H9 (cell line): ENCODE data around the gene DYNC2H1. TPM values are rescaled to one million over a fixed set of nuclear protein-coding genes. Genes with fewer than 3 reads are reported as not detected.

Source experiments
- DNase-seq: peaks from one replicate; pipeline ENCODE4 v3.0.0-alpha.2; 2017
- H2AFZ ChIP-seq: one replicate; pipeline ENCODE4 v1.6.1; 2013; ENCODE audit warnings: mild to moderate bottlenecking, low read length, control low read depth, moderate library complexity
- H2AK5ac ChIP-seq: 2 replicates; pipeline ENCODE4 v1.6.1; 2013; ENCODE audit warnings: low read length, control low read depth, mixed read lengths; ENCODE audit not compliant: insufficient read length
- H2BK120ac ChIP-seq: one replicate; pipeline ENCODE4 v1.6.1; 2013; ENCODE audit warnings: low read depth, mild to moderate bottlenecking, low read length, control low read depth, inconsistent platforms; ENCODE audit not compliant: poor library complexity, severe bottlenecking
- H2BK12ac ChIP-seq: 2 replicates; pipeline ENCODE4 v1.6.1; 2013; ENCODE audit warnings: low read length, control low read depth, mixed read lengths, low read depth; ENCODE audit not compliant: insufficient read length
- H2BK15ac ChIP-seq: 2 replicates; pipeline ENCODE4 v1.6.1; 2013; ENCODE audit warnings: low read depth, low read length, control low read depth
- H2BK20ac ChIP-seq: one replicate; pipeline ENCODE4 v1.6.1; 2013; ENCODE audit warnings: low read depth, mild to moderate bottlenecking, low read length, control low read depth, inconsistent platforms; ENCODE audit not compliant: poor library complexity, severe bottlenecking
- H2BK5ac ChIP-seq: 2 replicates; pipeline ENCODE4 v1.6.1; 2013; ENCODE audit warnings: low read length, control low read depth, mixed read lengths; ENCODE audit not compliant: insufficient read length
- H3K14ac ChIP-seq: 2 replicates; pipeline ENCODE4 v1.6.1; 2013; ENCODE audit warnings: low read length, control low read depth; ENCODE audit not compliant: insufficient read depth
- H3K18ac ChIP-seq: 2 replicates; pipeline ENCODE4 v1.6.1; 2013; ENCODE audit warnings: low read depth, mild to moderate bottlenecking, mixed read lengths, low read length, control low read depth; ENCODE audit not compliant: insufficient read length
- H3K23ac ChIP-seq: 2 replicates; pipeline ENCODE4 v1.6.1; 2013; ENCODE audit warnings: low read length, control low read depth, mixed read lengths, low read depth; ENCODE audit not compliant: insufficient read length
- H3K23me2 ChIP-seq: 2 replicates; pipeline ENCODE4 v1.6.1; 2013; ENCODE audit warnings: low read depth, mild to moderate bottlenecking, mixed read lengths, low read length, control low read depth; ENCODE audit not compliant: insufficient read length, poor library complexity, severe bottlenecking
- H3K27ac ChIP-seq: 2 replicates; pipeline ENCODE4 v1.5.1; 2013; ENCODE audit warnings: low read length, control low read depth, mixed read lengths, low read depth; ENCODE audit not compliant: insufficient read length
- H3K27me3 ChIP-seq: 2 replicates; pipeline ENCODE4 v1.6.1; 2013; ENCODE audit warnings: low read length, control low read depth, inconsistent platforms; ENCODE audit not compliant: insufficient read depth
- H3K4ac ChIP-seq: 2 replicates; pipeline ENCODE4 v1.6.1; 2013; ENCODE audit warnings: low read depth, mild to moderate bottlenecking, control low read depth, inconsistent platforms, low read length, moderate library complexity
- H3K4me1 ChIP-seq: 2 replicates; pipeline ENCODE4 v1.6.1; 2013; ENCODE audit warnings: low read length, control low read depth, inconsistent platforms; ENCODE audit not compliant: insufficient read depth
- H3K4me2 ChIP-seq: 2 replicates; pipeline ENCODE4 v1.6.1; 2013; ENCODE audit warnings: low read length, control low read depth, mixed read lengths; ENCODE audit not compliant: insufficient read length, insufficient read depth
- H3K56ac ChIP-seq: 2 replicates; pipeline ENCODE4 v1.6.1; 2013; ENCODE audit warnings: low read depth, mild to moderate bottlenecking, mixed read lengths, low read length, control low read depth; ENCODE audit not compliant: insufficient read length
- H3K79me1 ChIP-seq: 2 replicates; pipeline ENCODE4 v1.6.1; 2013; ENCODE audit warnings: low read depth, mild to moderate bottlenecking, moderate library complexity, low read length, control low read depth, inconsistent platforms; ENCODE audit not compliant: insufficient read depth, poor library complexity, severe bottlenecking
- H3K79me2 ChIP-seq: 2 replicates; pipeline ENCODE4 v1.6.1; 2013; ENCODE audit warnings: low read length, control low read depth, inconsistent platforms; ENCODE audit not compliant: insufficient read depth
- H3K9ac ChIP-seq: 2 replicates; pipeline ENCODE4 v1.6.1; 2013; ENCODE audit warnings: low read length, control low read depth, mixed read lengths; ENCODE audit not compliant: insufficient read length; ENCODE audit errors: extremely low read depth
- H3K9me3 ChIP-seq: one replicate; pipeline ENCODE4 v1.6.1; 2013; ENCODE audit warnings: low read depth, low read length, inconsistent platforms; ENCODE audit not compliant: control insufficient read depth
- H3T11ph ChIP-seq: one replicate; pipeline ENCODE4 v1.6.1; 2013; ENCODE audit warnings: mild to moderate bottlenecking, low read length, control low read depth, inconsistent platforms
- H4K20me1 ChIP-seq: one replicate; pipeline ENCODE4 v1.6.1; 2013; ENCODE audit not compliant: control insufficient read depth, insufficient read length, insufficient read depth
- H4K5ac ChIP-seq: 2 replicates; pipeline ENCODE4 v1.6.1; 2013; ENCODE audit warnings: low read depth, mild to moderate bottlenecking, mixed read lengths, low read length, control low read depth; ENCODE audit not compliant: insufficient read length
- H4K8ac ChIP-seq: replicated peaks from 2 replicates; pipeline ENCODE4 v1.6.1; 2013; ENCODE audit warnings: low read length, control low read depth, mixed read lengths, low read depth; ENCODE audit not compliant: insufficient read length
- H4K91ac ChIP-seq: 2 replicates; pipeline ENCODE4 v1.6.1; 2013; ENCODE audit warnings: low read depth, mild to moderate bottlenecking, moderate library complexity, mixed read lengths, low read length, control low read depth; ENCODE audit not compliant: insufficient read length
- H3K27ac Mint-ChIP-seq, 3 experiments: 2 replicates in 2 of 3; 3 replicates in 1 of 3; pipeline ENCODE4 v1.8.0; 2020 to 2021; ENCODE audit warnings: mixed read lengths in 3 of 3, mild to moderate bottlenecking in 1 of 3, moderate library complexity in 1 of 3
- H3K27me3 Mint-ChIP-seq: 2 replicates; pipeline ENCODE4 v1.8.0; 2021; ENCODE audit warnings: low read depth, mild to moderate bottlenecking, moderate library complexity, mixed read lengths
- H3K36me3 Mint-ChIP-seq, 3 experiments: 2 replicates in 2 of 3; 3 replicates in 1 of 3; pipeline ENCODE4 v1.8.0; 2020 to 2021; ENCODE audit warnings: low read depth in 3 of 3, mixed read lengths in 3 of 3; ENCODE audit not compliant: insufficient read depth in 1 of 3
- H3K4me1 Mint-ChIP-seq, 2 experiments: 2 replicates each; pipeline ENCODE4 v1.8.0; 2020; ENCODE audit warnings: mixed read lengths in 2 of 2
- H3K4me3 Mint-ChIP-seq, 2 experiments: 2 replicates in 1 of 2; 3 replicates in 1 of 2; pipeline ENCODE4 v1.8.0; 2020 to 2021; ENCODE audit warnings: mild to moderate bottlenecking in 2 of 2, mixed read lengths in 2 of 2, moderate library complexity in 1 of 2
- H3K9me3 Mint-ChIP-seq, 2 experiments: 2 replicates in 1 of 2; 3 replicates in 1 of 2; pipeline ENCODE4 v1.8.0; 2020; ENCODE audit warnings: mild to moderate bottlenecking in 2 of 2, mixed read lengths in 2 of 2, moderate library complexity in 1 of 2
- WGBS: extraction: QIAGEN DNeasy Blood & Tissue Kit; methylation state at CpG from one replicate; pipeline ENCODE4 v1.1.7; 2013; ENCODE audit warnings: missing lambda C conversion rate, low lambda C conversion rate, mixed read lengths; ENCODE audit not compliant: insufficient read length; ENCODE audit errors: extremely low coverage; 5-methylcytosine and 5-hydroxymethylcytosine counted together
- total RNA-seq: library from RNA; stranded (reverse); gene quantifications from 2 replicates; pipeline ENCODE4 v1.2.1, GENCODE V29; 2021
- TF ChIP-seq, protein P1 (sequence below): fragments of 200-600 bp; sonication (generic); conservative IDR thresholded peaks from 3 replicates; pipeline ENCODE4 v1.8.0; 2021; ENCODE audit warnings: antibody characterized with exemption, mild to moderate bottlenecking

DYNC2H1 gene
- total RNA-seq, 1 experiment from 2014 or later: 13.2 TPM

DNA sequence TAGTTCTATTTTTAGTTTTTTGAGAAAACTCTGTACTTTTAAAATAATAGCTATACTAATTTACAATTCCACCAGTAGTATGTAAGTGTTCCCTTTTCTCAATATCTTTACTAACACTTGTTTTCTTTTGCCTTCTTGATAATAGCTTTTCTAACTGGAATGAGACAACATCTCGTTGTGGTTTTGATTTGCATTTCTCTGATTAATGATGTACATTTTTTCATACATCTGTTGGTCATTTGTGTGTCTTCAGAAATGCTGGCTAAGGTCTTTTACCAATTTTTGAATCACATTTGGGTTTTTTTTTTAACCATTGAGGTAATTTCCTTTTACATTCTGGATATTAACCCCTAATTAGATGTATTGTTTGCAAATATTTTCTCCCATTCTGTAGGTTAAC, 258.9 kb downstream of the DYNC2H1 start:
- H4K20me1 ChIP-seq: no peaks in the 10 kb centered on the region
- no peak overlapping the region for H4K5ac ChIP-seq
- H3K79me1 ChIP-seq: no peaks in the 10 kb centered on the region
- Mint-ChIP-seq H3K4me3 (no peak overlapping the region), H3K4me1 (no peaks in the 10 kb centered on the region), H3K36me3 (peaks cover under 1 to 5% (median 3%) of the 10 kb centered on the region in 3 experiments; a peak in 5 of 7 replicates), H3K27ac (no peak overlapping the region), H3K27me3 (no peaks in the 10 kb centered on the region), H3K9me3 (peaks cover 0 to 5% of the 10 kb centered on the region in 2 experiments; a peak in 3 of 5 replicates)
- no peak overlapping the region for H2BK12ac ChIP-seq
- H3K79me2 ChIP-seq: no peaks in the 10 kb centered on the region
- H3K18ac ChIP-seq: no peak overlapping the region
- no peak overlapping the region for H2AFZ ChIP-seq
- H4K91ac ChIP-seq: no peak overlapping the region
- no CpG with 5 or more reads among the region's 1 CpG for WGBS
- H3K56ac ChIP-seq: no peak overlapping the region
- H2BK15ac ChIP-seq: no peak overlapping the region
- no peak overlapping the region for H3K9ac ChIP-seq
- TF ChIP-seq, protein P1, sequence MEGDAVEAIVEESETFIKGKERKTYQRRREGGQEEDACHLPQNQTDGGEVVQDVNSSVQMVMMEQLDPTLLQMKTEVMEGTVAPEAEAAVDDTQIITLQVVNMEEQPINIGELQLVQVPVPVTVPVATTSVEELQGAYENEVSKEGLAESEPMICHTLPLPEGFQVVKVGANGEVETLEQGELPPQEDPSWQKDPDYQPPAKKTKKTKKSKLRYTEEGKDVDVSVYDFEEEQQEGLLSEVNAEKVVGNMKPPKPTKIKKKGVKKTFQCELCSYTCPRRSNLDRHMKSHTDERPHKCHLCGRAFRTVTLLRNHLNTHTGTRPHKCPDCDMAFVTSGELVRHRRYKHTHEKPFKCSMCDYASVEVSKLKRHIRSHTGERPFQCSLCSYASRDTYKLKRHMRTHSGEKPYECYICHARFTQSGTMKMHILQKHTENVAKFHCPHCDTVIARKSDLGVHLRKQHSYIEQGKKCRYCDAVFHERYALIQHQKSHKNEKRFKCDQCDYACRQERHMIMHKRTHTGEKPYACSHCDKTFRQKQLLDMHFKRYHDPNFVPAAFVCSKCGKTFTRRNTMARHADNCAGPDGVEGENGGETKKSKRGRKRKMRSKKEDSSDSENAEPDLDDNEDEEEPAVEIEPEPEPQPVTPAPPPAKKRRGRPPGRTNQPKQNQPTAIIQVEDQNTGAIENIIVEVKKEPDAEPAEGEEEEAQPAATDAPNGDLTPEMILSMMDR: no peak
- no peak overlapping the region for H3T11ph ChIP-seq
- H3K9me3 ChIP-seq: no peaks in the 10 kb centered on the region
- no peaks in the 10 kb centered on the region for H3K4me1 ChIP-seq
- H2BK20ac ChIP-seq: no peak overlapping the region
- H3K14ac ChIP-seq: no peak overlapping the region
- H4K8ac ChIP-seq: no peak overlapping the region
- H3K23ac ChIP-seq: no peak overlapping the region
- H3K4ac ChIP-seq: no peak overlapping the region
- H3K27me3 ChIP-seq: no peaks in the 10 kb centered on the region
- H3K27ac ChIP-seq: no peak overlapping the region
- no peak for DNase-seq
- no peak overlapping the region for H2AK5ac ChIP-seq
- H3K4me2 ChIP-seq: no peak overlapping the region
- H2BK120ac ChIP-seq: no peak overlapping the region
- H3K23me2 ChIP-seq: no peaks in the 10 kb centered on the region
- no peak overlapping the region for H2BK5ac ChIP-seq
